HepG2 (cell line): ENCODE measurements around the gene ATP2A3. TPM values are rescaled to one million over a fixed set of nuclear protein-coding genes. Genes with fewer than 3 reads are reported as not detected.

ENCODE experiments used
- CEBPB ChIP-seq: IDR thresholded peaks from 2 replicates; pipeline ENCODE4 v1.6.1; 2011; ENCODE audit warnings: low read depth, low read length, improper control_type of control experiment, borderline replicate concordance
- CTCF ChIP-seq: sonication (generic); formaldehyde crosslinking; IDR thresholded peaks from 2 replicates; pipeline ENCODE4 v1.5.0; 2020; ENCODE audit warnings: mild to moderate bottlenecking, missing genetic modification reagents, moderate library complexity
- ELF3 ChIP-seq: IDR thresholded peaks from 2 replicates; pipeline ENCODE4 v1.6.1; 2016; ENCODE audit warnings: missing genetic modification reagents, missing compliant biosample characterization
- HOXA3 ChIP-seq: sonication (generic); formaldehyde crosslinking; IDR thresholded peaks from 2 replicates; pipeline ENCODE4 v1.5.0; 2020; ENCODE audit warnings: missing genetic modification reagents
- IRF2 ChIP-seq: IDR thresholded peaks from 2 replicates; pipeline ENCODE4 v1.6.1; 2018; ENCODE audit warnings: missing genetic modification reagents, missing compliant biosample characterization
- MIER2 ChIP-seq: IDR thresholded peaks from 2 replicates; pipeline ENCODE4 v1.6.1; 2016; ENCODE audit warnings: missing biosample characterization, missing genetic modification reagents
- NFYC ChIP-seq: IDR thresholded peaks from 2 replicates; pipeline ENCODE4 v1.6.1; 2016; ENCODE audit warnings: missing genetic modification reagents, missing compliant biosample characterization
- PRDM10 ChIP-seq: sonication (generic); formaldehyde crosslinking; IDR thresholded peaks from 2 replicates; pipeline ENCODE4 v1.4.0; 2020; ENCODE audit warnings: low read depth, missing genetic modification reagents
- RFXANK ChIP-seq: IDR thresholded peaks from 2 replicates; pipeline ENCODE4 v1.6.1; 2016
- SALL2 ChIP-seq: sonication (generic); formaldehyde crosslinking; IDR thresholded peaks from 2 replicates; pipeline ENCODE4 v1.8.1; 2023; ENCODE audit warnings: mild to moderate bottlenecking, missing genetic modification reagents, inconsistent platforms
- SIN3B ChIP-seq: fragments of 150-350 bp; IDR thresholded peaks from 2 replicates; pipeline ENCODE4 v1.6.1; 2014; ENCODE audit warnings: low read length
- SMAD3 ChIP-seq: sonication (generic); formaldehyde crosslinking; IDR thresholded peaks from 2 replicates; pipeline ENCODE4 v1.4.0; 2020; ENCODE audit warnings: missing genetic modification reagents
- SOX5 ChIP-seq: IDR thresholded peaks from 2 replicates; pipeline ENCODE4 v1.6.1; 2016; ENCODE audit warnings: borderline replicate concordance
- SP2 ChIP-seq: sonication (generic); formaldehyde crosslinking; IDR thresholded peaks from 2 replicates; pipeline ENCODE4 v1.5.1; 2020; ENCODE audit warnings: mild to moderate bottlenecking, missing genetic modification reagents
- ZNF326 ChIP-seq: sonication (generic); formaldehyde crosslinking; IDR thresholded peaks from 2 replicates; pipeline ENCODE4 v1.4.0; 2020; ENCODE audit warnings: missing genetic modification reagents, borderline replicate concordance
- ZNF350 ChIP-seq: sonication (generic); formaldehyde crosslinking; IDR thresholded peaks from 2 replicates; pipeline ENCODE4 v1.4.0; 2020; ENCODE audit warnings: mild to moderate bottlenecking, low read depth, missing genetic modification reagents, borderline replicate concordance
- ZNF770 ChIP-seq: sonication (generic); formaldehyde crosslinking; IDR thresholded peaks from 2 replicates; pipeline ENCODE4 v1.5.0; 2020; ENCODE audit warnings: mild to moderate bottlenecking, missing genetic modification reagents
- ZNF782 ChIP-seq: sonication (generic); formaldehyde crosslinking; IDR thresholded peaks from 2 replicates; pipeline ENCODE4 v1.4.0; 2020; ENCODE audit warnings: missing genetic modification reagents, mild to moderate bottlenecking, borderline replicate concordance
- ZNF883 ChIP-seq: sonication (generic); formaldehyde crosslinking; IDR thresholded peaks from 2 replicates; pipeline ENCODE4 v1.5.1; 2020; ENCODE audit warnings: mild to moderate bottlenecking, missing genetic modification reagents; ENCODE audit errors: not compliant biosample characterization
- ZSCAN9 ChIP-seq: IDR thresholded peaks from 2 replicates; pipeline ENCODE4 v1.6.1; 2016; ENCODE audit warnings: borderline replicate concordance
- polyA plus RNA-seq, 8 experiments: library from polyadenylated mRNA; depleted of rRNA in 3 of 8; stranded (reverse) in 7 of 8; unstranded in 1 of 8; fragments of >200 nt; fragmentation: Illumina TruSeq in 4 of 8; extraction: Trizol in 4 of 8; gene quantifications; 2 replicates each; pipeline versions ENCODE4 v1.2.1 to v1.2.3, GENCODE V29; 2011 to 2016; ENCODE audit warnings: low read depth in 4 of 8, missing spikeins in 1 of 8, mixed read lengths in 1 of 8; ENCODE audit not compliant: insufficient read depth in 1 of 8
- total RNA-seq, 5 experiments: library from RNA; depleted of rRNA; stranded (reverse); fragments of >200 nt; fragmentation: Illumina TruSeq; extraction: Trizol; gene quantifications; 2 replicates each; pipeline ENCODE4 v1.2.3, GENCODE V29; 2016; ENCODE audit warnings: low read depth in 1 of 5

The ATP2A3 gene
- total and polyA plus RNA-seq, 2 of the 13 experiments (the other 11 are each of a cell fraction or from before 2014, with no cell fraction given) = 0.07 TPM; not detected in 1

- TF ChIP-seq SIN3B (no peak), HOXA3 (CRISPR knock-in tag) (0 out of 2 replicates have a peak, but pooled peaks have one; percentile 47), MIER2 (CRISPR knock-in tag) (no peak), ZNF326 (CRISPR knock-in tag) (no peak), ZSCAN9 (CRISPR knock-in tag) (no peak), SP2 (CRISPR knock-in tag) (peak; percentile 80), ZNF350 (CRISPR knock-in tag) (0 out of 2 replicates have a peak, but pooled peaks have one; percentile 59), CEBPB (no peak), ZNF883 (no peak), IRF2 (CRISPR knock-in tag) (0 out of 2 replicates have a peak, but pooled peaks have one; percentile 20), CTCF (CRISPR knock-in tag) (0 out of 2 replicates have a peak, but pooled peaks have one; percentile 18), ZNF770 (peak; percentile 26; the same call in 1 of the 2 replicates), SMAD3 (CRISPR knock-in tag) (peak; percentile 37; the same call in 1 of the 2 replicates), NFYC (CRISPR knock-in tag) (peak; percentile 74), SALL2 (CRISPR knock-in tag) (peak; percentile 40; the same call in 1 of the 2 replicates), PRDM10 (CRISPR knock-in tag) (no peak), ZNF782 (CRISPR knock-in tag) (0 out of 2 replicates have a peak, but pooled peaks have one; percentile 22), RFXANK (CRISPR knock-in tag) (no peak), SOX5 (CRISPR knock-in tag) (peak; percentile 26; the same call in 1 of the 2 replicates), ELF3 (CRISPR knock-in tag) (peak; percentile 38; the same call in 1 of the 2 replicates)
Observed at GRCh38 chr17:3893003-3893719, 71.1 kb downstream of the ATP2A3 start, which contains the start of gene CAMKK1 (continued).
